Hypothalamus (tissue), 51 donors: ENCODE data around the gene ABCC1.

Experiments
- DNase-seq, 51 donors: peaks; one replicate each; lab custom pipeline; 2025; lab: John Stamatoyannopoulos, UW

The ABCC1 gene

DNA sequence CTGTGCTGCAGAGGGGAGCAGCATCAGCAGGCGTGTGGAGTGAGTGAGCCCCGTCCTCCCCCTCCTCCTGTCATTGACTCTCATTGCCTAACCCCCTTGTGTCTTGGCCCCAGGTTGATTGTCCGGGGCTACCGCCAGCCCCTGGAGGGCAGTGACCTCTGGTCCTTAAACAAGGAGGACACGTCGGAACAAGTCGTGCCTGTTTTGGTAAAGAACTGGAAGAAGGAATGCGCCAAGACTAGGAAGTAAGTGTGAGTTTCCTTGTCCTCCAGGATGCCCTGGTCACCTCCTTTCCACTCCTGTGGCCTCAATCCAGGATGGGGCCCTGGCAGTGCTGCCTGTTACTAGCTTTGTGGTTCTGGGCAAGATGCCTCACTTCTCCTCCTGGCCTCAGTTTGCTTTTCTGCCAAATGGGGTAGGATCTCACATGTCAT, 87.0 kb downstream of the ABCC1 start:
- peak in 11 of 51 donors; percentile 1 to 35 (median 6) for DNase-seq

- no peak for DNase-seq
These were observed 88.1 kb downstream of the ABCC1 start for GRCh38 chr16:16037521-16037920.

DNA sequence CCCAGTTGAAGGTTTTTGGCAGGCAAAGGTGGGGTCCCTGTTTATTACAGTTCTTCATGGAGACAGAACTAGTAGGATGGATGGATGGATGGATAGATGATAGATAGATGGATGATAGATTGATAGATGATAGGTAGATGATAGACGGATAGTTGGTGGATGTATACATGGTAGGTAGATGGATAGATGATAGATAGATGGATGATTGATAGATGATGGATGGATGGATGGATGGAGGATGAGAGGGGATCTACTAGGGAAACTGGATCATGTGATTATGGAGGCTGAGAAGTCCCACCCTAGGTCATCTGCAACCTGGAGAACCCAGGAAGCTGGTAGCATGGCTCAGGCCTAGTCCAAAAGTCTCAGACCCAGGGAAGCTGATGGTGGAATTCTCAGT, 88.6 kb downstream of the ABCC1 start:
- DNase-seq, result no peak

DNA sequence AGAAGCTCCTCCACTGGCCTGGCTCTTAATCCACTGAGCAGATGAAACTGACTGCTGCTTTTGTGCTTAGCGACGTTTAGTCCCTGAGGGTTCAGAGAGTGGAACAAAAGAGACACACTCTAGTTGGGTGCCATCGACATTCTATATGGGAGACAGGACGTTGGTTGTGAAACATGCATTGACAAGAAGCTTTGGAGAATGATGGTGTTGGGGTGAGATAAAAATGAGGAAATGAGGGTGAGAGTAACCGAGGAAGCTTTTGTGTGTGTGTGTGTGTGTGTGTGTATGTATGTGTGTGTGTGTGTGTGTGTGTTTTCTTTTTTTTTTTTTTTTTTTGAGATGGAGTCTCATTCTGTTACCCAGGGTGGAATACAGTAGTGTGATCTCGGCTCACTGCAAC, 89.5 kb downstream of the ABCC1 start:
- DNase-seq, result no peak

DNA sequence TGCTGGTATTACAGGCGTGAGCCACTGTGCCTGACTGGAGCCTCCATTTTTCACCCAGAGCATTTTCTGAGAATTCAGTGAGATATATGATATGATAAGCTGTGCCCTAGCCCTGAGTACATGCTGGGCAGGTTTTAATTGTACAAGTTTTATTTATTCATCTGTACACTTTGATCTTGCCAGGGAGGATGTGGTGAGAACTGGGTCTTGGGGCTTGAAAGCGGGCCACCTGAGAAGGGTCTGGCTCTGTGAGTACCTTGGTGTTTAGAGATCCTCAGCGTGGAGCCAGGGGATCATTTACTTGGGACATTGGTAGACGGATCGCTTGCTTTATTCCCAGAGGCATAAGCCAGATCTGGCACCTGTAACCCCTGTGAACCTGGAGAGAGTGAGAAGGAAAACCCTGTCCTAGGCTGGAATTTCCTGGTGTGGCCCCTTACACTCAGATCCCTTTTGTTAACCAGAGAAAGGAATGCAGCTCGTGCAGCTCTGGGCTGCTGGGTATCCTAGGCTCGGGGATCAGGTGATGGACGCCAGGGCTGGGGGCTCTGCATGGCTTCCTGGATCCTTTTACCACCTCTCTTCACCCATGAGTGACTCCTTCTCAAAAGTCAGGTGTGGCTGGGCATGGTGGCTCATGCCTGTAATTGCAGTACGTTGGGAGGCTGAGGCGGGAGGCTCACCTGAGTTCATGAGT, 91.9 kb downstream of the ABCC1 start:
- no peak for DNase-seq

DNA sequence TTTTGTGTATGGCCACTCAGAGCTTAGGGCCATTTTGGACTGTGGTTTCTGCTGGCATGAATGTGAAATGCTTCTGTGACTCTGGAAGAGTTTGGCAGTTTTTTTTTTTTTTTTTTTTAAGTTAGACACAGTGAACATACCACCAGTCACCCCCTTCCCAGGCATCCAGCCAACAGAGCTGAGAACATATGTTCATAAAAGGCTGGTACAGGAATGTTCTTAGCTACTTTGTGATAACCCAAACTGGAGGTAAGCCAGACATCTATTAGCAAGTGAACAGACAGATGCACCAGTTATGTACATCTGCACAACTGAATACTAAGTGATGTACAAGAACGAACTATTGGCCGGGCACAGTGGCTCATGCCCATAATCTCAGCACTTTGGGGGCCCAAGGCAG, 92.7 kb downstream of the ABCC1 start:
- DNase-seq, result peak in 2 of 51 donors; percentile 1 to 19

- DNase-seq, result no peak
These were observed 95.9 kb downstream of the ABCC1 start for GRCh38 chr16:16045296-16045695.

DNA sequence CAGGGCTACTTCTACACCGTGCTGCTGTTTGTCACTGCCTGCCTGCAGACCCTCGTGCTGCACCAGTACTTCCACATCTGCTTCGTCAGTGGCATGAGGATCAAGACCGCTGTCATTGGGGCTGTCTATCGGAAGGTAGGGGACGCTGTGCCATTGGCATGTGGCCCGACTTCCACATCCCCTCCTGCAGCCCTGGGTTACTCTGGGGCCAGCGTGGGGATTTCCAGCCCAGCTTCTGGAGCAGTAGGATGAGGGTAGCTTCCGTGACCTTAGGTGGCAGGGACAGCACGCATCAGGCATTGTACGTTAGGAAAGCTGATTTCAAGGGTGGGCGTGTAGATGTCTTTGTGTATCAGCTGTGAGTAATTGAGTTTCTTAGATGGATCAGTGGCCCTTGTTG, 96.5 kb downstream of the ABCC1 start:
- no peak for DNase-seq

DNA sequence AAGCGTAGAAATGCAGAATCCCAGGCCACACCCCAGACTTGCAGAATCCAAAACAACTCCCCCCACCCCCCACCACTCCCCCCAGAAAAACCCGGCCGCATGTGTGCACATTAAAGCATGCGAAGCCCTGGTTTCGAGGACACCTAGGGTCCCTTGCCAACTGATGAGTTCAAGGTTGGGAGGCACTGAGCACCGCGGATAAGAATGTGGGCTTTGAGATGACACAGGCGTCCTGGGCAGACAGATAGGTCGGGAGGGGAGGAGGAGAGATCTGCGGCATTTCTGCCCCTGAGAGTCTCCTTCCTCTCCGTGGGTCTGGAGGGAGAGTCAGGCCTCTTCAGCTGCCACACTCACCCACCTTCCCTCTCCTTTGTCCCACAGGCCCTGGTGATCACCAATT, 98.3 kb downstream of the ABCC1 start:
- DNase-seq, result no peak

DNA sequence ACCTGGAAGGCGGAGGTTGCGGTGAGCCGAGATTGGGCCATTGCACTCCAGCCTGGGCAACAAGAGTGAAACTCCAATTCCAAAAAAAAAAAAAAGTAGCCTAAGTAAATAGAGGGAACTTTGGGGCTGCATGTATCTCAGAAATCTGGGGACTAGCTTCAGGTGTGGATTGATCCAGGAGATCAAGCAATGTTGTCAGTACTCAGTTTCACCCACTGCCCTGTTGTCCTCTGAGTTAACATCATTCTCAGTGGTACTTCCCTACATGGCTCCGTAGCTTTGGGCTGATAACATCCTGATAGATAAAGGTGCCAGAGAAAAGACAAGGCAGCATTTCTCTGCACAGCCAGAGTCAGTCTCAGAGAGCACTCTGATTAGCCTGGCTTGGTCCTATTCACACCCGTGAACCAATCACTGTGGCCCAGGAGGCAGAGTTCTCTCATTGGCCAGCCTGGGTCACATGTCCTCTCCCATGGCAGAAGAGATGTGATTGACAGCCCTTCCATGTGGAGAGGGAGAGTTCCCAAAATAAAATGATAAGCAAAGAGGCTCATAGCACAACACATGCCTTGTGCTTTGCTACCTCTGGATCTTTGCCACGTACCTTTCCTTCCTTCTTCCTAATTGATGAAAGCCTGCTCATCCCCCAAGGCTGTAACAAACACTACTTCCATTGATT, 99.6 kb downstream of the ABCC1 start:
- DNase-seq, result no peak

DNA sequence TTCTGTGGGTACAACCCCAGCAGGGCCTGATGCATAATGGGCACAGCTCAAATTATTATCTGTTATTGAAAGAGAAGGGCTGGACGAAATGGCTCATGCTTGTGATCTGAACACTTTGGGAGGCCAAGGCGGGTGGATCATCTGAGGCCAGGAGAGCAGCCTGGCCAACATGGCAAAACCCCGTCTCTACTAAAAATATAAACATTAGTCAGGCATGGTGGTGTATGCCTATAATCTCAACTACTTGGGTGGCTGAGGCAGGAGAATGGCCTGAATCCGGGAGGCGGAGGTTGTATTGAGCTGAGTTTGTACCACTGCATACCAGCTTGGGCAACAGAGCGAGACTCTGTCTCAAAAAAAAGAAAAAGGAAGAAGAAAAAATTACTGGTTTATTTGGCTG, 100.7 kb downstream of the ABCC1 start:
- DNase-seq, result no peak

GRCh38 chr16:16051132-16051531, 101.7 kb downstream of the ABCC1 start:
- DNase-seq, result no peak

GRCh38 chr16:16052916-16053315, 103.5 kb downstream of the ABCC1 start:
- DNase-seq, result no peak

GRCh38 chr16:16057102-16057501, 107.7 kb downstream of the ABCC1 start:
- DNase-seq, result no peak

GRCh38 chr16:16059160-16059559, 109.7 kb downstream of the ABCC1 start:
- DNase-seq, result no peak

GRCh38 chr16:16059895-16060590, 110.6 kb downstream of the ABCC1 start:
- DNase-seq, result no peak

DNA sequence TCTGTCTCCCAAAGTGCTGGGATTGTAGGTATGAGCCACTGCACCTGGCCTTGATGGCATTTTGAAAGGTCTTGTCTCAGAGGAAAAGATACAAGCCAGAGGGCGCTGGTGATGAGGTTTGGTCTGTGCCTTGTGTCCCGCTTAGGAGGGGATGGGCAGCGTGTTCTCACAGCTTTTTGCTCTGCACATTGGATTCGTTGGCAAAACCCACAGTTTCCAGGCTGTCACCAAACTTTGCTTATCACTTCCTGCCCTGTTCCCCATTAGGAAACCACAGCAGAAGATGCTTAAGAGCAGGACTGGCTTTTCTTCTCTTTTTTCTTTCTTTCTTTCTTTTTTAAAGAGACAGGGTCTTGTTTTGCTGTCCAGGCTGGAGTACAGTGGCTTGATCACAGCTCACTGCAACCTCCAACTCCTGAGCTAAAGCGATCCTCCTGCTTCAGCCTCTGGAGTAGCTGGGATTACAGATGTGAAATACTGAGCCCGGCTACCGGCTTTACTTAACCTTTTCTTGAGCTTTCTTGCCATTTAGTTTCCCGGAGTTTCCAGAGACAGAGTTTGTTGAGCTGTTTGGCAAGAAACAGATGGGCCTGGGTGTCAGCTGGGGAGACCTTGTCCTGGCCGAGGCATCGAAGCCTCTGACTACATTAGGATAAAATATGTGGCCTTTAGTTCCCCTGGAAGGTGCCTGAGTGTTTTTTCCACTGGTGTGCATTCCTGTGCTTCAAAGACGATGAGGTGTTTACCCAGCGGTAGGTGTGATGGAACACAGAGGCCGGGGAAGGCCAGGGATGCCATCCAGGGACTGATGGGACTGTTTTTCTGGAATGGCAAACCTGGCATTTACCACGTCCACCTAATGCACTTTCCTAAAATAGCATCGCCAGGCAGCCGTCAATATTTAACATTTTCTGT, 112.9 kb downstream of the ABCC1 start:
- DNase-seq, result no peak

DNA sequence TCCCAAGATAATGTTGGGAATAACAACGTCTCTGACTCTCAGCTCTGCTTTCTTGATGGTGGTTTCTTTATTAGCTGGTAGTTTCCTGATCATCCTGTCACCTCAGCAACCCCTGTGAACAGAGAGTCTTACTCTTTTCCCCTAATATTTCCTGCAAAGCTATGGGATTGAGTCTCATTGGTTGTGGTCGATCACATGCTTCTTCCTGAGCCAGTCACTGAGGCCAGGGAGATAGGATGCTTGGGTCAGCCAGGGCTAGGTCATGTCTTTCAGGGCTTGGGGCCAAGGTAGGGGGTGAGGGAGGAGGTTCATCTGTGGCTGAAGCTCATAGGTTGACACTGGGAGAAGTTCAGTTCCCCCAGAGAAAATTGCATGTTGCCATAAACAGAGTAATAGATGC, 114.3 kb downstream of the ABCC1 start:
- DNase-seq, result no peak

- no peak for DNase-seq
These were observed 115.5 kb downstream of the ABCC1 start for GRCh38 chr16:16064874-16065384.

GRCh38 chr16:16067127-16067526, 117.7 kb downstream of the ABCC1 start:
- DNase-seq, result no peak
